GM15510 (cell line): ENCODE measurements around the gene GSS.

ENCODE experiments used
- POLR2A ChIP-seq: IDR thresholded peaks from 3 replicates; pipeline ENCODE4 v1.6.1; 2011; ENCODE audit warnings: borderline replicate concordance; ENCODE audit not compliant: insufficient read length; ENCODE audit errors: extremely low read depth

Gene GSS

GRCh38 chr20:34970193-34970840, 14.7 kb upstream of the GSS start:
- no peak for TF ChIP-seq POLR2A

DNA sequence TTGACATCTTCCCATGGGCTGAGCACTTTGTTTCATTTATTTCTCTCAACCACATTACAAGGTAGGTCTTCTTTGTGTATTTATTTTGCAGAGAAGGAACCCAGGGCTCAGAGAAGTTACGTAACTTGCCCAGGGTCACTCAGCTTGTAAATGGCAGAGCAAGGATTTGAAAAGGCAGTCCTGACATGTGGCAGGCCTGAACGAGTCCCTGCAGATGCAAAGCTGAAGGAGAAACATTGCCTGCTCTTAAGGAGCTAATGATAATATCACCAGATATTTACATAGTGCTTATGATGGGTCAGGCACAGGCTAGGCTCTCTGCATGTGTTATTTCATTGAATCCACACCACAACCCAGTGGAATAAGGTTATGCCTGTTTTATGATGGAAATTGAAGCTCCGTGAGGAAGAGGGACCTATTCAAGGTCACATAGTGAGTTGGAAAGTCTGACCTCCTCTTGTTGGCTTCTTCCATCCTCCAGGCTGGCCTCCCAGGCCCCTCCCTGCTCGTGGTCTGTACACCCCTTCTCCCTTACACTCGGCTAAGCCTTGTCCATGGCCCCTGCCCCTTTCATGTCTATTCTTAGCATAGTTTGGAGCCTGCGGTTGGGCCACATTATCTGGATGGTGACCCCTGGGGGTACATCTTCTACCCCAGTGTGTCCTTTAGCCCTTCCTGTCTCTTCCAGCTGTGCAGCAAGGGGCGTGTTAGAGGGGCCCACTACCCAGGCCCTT, 12.6 kb upstream of the GSS start:
- TF ChIP-seq POLR2A = no peak

- no peak for TF ChIP-seq POLR2A
Observed at GRCh38 chr20:34967421-34967820, 11.8 kb upstream of the GSS start.

DNA sequence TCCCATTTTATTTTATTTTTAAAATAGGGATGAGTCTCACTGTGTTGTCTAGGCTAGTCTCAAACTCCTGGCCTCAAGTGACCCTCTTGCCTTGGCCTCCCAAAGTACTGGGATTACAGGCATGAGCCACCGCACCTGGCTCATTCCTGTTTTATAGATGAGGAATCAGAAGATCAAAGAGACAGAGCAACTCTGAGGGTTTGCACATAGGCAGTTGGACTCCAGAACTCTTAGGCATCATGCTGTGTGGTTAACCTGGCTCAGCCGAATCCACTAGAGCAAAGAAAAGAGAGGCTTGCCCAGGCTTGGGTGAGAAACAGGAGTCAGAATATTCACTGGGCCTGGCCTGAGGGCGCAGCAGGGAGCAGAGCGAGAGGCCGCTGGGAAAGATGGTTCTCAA, 9.4 kb upstream of the GSS start:
- TF ChIP-seq POLR2A = no peak

GRCh38 chr20:34964486-34964885, 8.9 kb upstream of the GSS start:
- no peak for TF ChIP-seq POLR2A

GRCh38 chr20:34956751-34957472, 1.3 kb upstream of the GSS start:
- no peak for TF ChIP-seq POLR2A

DNA sequence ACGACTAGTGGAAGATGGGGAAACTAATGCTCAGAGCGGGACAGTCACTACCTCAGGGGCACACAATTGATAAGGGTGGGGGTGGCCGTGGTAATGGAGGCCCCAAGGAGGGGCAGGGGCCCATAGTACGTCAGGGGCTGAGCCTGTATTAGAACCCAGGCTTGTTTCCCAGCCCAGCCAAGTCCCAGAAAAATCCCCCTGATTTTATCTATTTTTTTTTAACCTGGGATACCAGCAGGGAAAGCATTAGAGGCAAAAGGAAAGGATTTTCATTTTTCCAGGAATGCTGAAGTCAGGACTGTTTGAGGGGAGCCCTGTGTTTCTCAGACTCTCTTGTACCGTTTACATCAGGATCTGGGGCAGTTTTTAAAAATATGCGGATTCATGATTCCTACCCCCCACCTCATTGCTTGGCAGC, 444 bp upstream of the GSS start:
- no peak for TF ChIP-seq POLR2A

- TF ChIP-seq POLR2A = no peak
Observed at GRCh38 chr20:34954904-34955230, 739 bp downstream of the GSS start.

DNA sequence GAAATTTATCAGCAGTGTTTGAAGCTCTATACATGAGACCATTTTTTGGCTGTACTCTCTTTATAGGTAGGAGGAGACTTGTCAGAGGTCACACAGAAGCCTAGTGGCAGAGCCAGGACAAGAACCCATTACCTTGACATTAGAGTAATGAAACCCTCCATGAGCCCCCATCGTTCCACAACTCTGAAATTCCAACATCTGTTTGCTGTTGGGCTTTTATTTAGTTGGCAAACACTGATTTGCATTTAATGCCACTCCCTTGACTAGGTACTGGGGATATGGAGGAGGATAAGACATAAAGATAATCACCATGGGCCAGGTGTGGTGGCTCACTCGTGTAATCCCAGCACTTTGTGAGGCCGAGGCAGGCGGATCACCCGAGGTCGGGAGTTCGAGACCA, 1.6 kb downstream of the GSS start:
- TF ChIP-seq POLR2A = no peak

DNA sequence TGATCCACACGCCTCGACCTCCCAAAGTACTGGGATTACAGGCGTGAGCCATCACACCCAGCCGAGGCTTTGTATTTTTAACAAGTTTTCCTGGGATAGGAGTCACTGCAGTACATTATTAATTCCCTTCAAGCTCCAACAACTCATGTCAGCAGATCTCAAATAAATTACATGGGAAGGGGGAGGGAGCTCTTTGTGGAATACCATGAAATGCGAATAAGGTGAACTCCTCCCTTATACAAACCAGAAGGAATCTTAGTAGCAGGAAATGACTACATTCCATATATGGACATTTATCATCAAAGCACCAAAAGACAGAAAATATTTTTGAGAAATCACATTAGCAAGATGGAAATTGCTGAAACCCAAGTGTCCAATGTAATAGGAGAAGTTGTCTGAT, 2.9 kb downstream of the GSS start:
- TF ChIP-seq POLR2A = no peak

- TF ChIP-seq POLR2A = no peak
Observed at GRCh38 chr20:34951652-34952051, 4.0 kb downstream of the GSS start.

GRCh38 chr20:34951252-34951651, 4.4 kb downstream of the GSS start:
- TF ChIP-seq POLR2A = no peak

- no peak for TF ChIP-seq POLR2A
Observed at GRCh38 chr20:34949120-34949519, 6.5 kb downstream of the GSS start.

GRCh38 chr20:34948030-34948429, 7.6 kb downstream of the GSS start:
- TF ChIP-seq POLR2A = no peak

DNA sequence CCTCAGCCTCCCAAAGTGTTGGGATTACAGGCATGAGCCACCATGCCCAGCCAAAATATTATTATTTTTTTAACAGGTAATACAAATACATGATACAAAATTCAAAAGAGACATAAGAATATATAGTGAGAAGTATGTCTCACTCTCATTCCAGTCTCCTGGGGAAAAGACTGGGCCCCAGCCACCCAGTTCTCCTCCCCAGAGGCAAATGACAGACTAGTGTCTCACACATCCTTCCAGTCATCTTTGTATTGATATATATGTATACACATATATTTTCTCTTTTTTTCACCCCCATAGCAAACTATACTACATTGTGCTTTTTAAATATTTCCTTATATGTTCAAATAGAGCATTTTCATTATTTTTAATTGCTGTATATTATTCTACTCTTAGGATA, 8.3 kb downstream of the GSS start:
- TF ChIP-seq POLR2A = no peak

GRCh38 chr20:34946661-34947060, 8.9 kb downstream of the GSS start:
- no peak for TF ChIP-seq POLR2A
